Activated T-helper 1 cell treated with anti-CD3 and anti-CD28 coated beads, Interleukin-12 subunit alpha, Interleukin-12 subunit beta, Interleukin-2, Interleukin-4 antibody, amounts not matched to agents 30 ng/mL and 10 ng/mL and 1 ng/mL, durations not matched to agents 14 hours and 24 hours and 36 hours (primary cell): Measurements from ENCODE around the gene MEX3A. TPM values are rescaled to one million over a fixed set of nuclear protein-coding genes. Genes with fewer than 3 reads are reported as not detected.
"Not testable (repeated sequence)": the region's sequence is repeated elsewhere in the genome, so short reads cannot be mapped to it uniquely, and the experiment has no call there.

Experiments used
- DNase-seq: peaks from one replicate; pipeline ENCODE4 v3.0.0; 2021; ENCODE audit warnings: low spot score
- H3K27ac Mint-ChIP-seq: one replicate; pipeline ENCODE4 v1.8.0; 2021; ENCODE audit warnings: mild to moderate bottlenecking, mixed read lengths
- H3K27me3 Mint-ChIP-seq: one replicate; pipeline ENCODE4 v1.8.0; 2022; ENCODE audit warnings: mild to moderate bottlenecking, moderate library complexity, mixed read lengths; ENCODE audit not compliant: insufficient read depth
- H3K36me3 Mint-ChIP-seq: one replicate; pipeline ENCODE4 v1.8.0; 2021; ENCODE audit warnings: low read depth, mixed read lengths
- H3K4me1 Mint-ChIP-seq: one replicate; pipeline ENCODE4 v1.8.0; 2021; ENCODE audit warnings: low read depth, mixed read lengths
- H3K4me3 Mint-ChIP-seq: one replicate; pipeline ENCODE4 v1.8.0; 2021; ENCODE audit warnings: mild to moderate bottlenecking, moderate library complexity, mixed read lengths
- H3K9me3 Mint-ChIP-seq: one replicate; pipeline ENCODE4 v1.8.0; 2021; ENCODE audit warnings: mixed read lengths
- intact Hi-C: fragments of 100-400 bp; cut with micrococcal nuclease; formaldehyde crosslinking; loops from one replicate; pipeline ENCODE4 v1.15.1; 2024
- total RNA-seq: library from RNA; stranded (reverse); gene quantifications from 2 replicates; pipeline ENCODE4 v1.2.3, GENCODE V29; 2022

Gene MEX3A
- total RNA-seq, 1 donor from 2014 or later: 0.41 TPM

- Mint-ChIP-seq H3K27ac (no peak overlapping the region), H3K4me3 (no peak overlapping the region), H3K4me1 (peaks cover 5% of the 10 kb centered on the region), H3K36me3 (no peaks in the 10 kb centered on the region), H3K27me3 (peaks cover 46% of the 10 kb centered on the region), H3K9me3 (no peaks in the 10 kb centered on the region)
- no peak for DNase-seq
- intact Hi-C loops: no loop called here
Observed at GRCh38 chr1:156076609-156077429, 5.4 kb downstream of the MEX3A start.

DNA sequence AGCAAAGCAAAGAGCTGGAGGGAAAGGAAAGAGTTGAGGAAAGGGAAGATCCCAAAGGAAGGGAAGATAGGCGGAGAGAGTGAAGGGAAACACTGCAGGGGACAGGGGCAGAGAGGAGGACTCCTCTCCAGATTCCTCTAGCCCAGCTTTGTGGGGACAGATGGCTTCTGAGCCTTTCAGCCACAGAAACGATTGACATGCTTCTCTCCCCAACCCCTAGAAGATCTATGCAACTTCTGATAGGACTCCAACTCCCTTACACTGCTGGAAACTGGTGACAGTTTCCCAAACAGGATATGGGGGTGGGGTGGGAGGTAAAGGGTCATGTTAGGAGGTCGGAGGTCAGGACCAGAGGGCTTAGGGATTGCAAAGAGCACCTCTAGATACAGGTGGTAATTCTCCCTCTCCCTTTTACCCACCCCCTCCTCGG lies 6.5 kb downstream of the MEX3A start:
- Mint-ChIP-seq H3K27ac (no peak overlapping the region), H3K4me3 (no peak overlapping the region), H3K27me3 (peaks cover 43% of the 10 kb centered on the region), H3K4me1 (peaks cover 5% of the 10 kb centered on the region), H3K9me3 (no peaks in the 10 kb centered on the region), H3K36me3 (no peaks in the 10 kb centered on the region)
- DNase-seq: no peak
- intact Hi-C loops: no loop called here

DNA sequence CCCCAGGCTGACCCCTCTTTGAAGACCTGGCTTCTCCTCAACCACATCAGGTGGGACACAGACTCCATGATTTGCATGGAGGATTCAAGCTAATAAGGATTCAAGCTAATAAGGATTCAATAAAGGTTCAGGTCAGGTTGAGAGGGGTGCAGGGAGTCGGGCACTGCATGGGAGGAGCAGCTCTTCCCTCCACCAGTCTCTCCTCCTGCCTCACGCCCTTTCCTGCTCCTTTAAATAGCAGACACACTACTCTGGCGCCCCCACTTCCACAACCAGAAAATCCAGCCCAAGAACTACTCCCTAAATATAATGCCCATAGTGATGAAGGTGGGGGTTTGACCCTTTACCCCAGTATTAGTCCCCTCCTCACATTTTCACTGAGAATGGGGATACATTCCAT lies 7.1 kb downstream of the MEX3A start:
- intact Hi-C loops: no loop called here
- DNase-seq: no peak
- Mint-ChIP-seq H3K27me3 (peaks cover 37% of the 10 kb centered on the region), H3K9me3 (no peaks in the 10 kb centered on the region), H3K4me3 (no peak overlapping the region), H3K36me3 (no peaks in the 10 kb centered on the region), H3K4me1 (peaks cover 5% of the 10 kb centered on the region), H3K27ac (no peak overlapping the region)

DNA sequence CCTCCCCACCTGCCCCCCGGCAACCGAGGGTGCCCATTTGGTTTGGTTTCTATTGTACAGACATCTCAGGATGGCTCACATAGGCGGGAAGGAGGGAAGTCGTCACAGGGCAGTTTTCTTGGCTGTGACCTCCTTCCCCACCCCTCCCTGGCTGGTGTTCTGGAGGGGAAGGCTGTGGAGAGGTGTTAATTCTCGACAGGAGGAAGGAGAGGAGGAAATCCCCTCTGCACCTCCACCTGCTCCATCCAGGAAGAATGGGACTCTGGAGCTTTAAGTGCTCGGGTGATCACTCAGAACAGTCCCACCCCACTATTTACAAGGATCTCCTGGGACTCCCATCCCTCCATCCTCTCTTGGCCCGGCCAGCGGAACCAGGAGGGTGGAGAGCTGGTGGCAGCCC lies 7.6 kb downstream of the MEX3A start:
- no peak overlapping the region for H3K27ac Mint-ChIP-seq
- DNase-seq: no peak
- no peak overlapping the region for H3K4me3 Mint-ChIP-seq
- intact Hi-C loops: no loop called here
- H3K9me3 Mint-ChIP-seq: no peaks in the 10 kb centered on the region
- peaks cover 32% of the 10 kb centered on the region for H3K27me3 Mint-ChIP-seq
- H3K36me3 Mint-ChIP-seq: no peaks in the 10 kb centered on the region
- H3K4me1 Mint-ChIP-seq: peaks cover 5% of the 10 kb centered on the region

- intact Hi-C loops: no loop called here
- peaks cover 5% of the 10 kb centered on the region for H3K4me1 Mint-ChIP-seq
- peaks cover 26% of the 10 kb centered on the region for H3K27me3 Mint-ChIP-seq
- no peak overlapping the region for H3K27ac Mint-ChIP-seq
- no peaks in the 10 kb centered on the region for H3K36me3 Mint-ChIP-seq
- DNase-seq: no peak
- no peaks in the 10 kb centered on the region for H3K9me3 Mint-ChIP-seq
- H3K4me3 Mint-ChIP-seq: no peak overlapping the region
Observed at GRCh38 chr1:156073740-156074139, 8.5 kb downstream of the MEX3A start.

- no peak overlapping the region for H3K27ac Mint-ChIP-seq
- H3K4me3 Mint-ChIP-seq: no peak overlapping the region
- no peaks in the 10 kb centered on the region for H3K36me3 Mint-ChIP-seq
- no peak for DNase-seq
- peaks cover 22% of the 10 kb centered on the region for H3K27me3 Mint-ChIP-seq
- H3K4me1 Mint-ChIP-seq: peaks cover 5% of the 10 kb centered on the region
- intact Hi-C loops: no loop called here
- no peaks in the 10 kb centered on the region for H3K9me3 Mint-ChIP-seq
Observed at GRCh38 chr1:156073110-156073687, 9.1 kb downstream of the MEX3A start.

- H3K9me3 Mint-ChIP-seq: no peaks in the 10 kb centered on the region
- no peak overlapping the region for H3K4me3 Mint-ChIP-seq
- intact Hi-C loops: no loop called here
- H3K36me3 Mint-ChIP-seq: no peaks in the 10 kb centered on the region
- no peak overlapping the region for H3K27ac Mint-ChIP-seq
- H3K27me3 Mint-ChIP-seq: peaks cover 20% of the 10 kb centered on the region
- peaks cover 5% of the 10 kb centered on the region for H3K4me1 Mint-ChIP-seq
- DNase-seq: no peak
Observed at GRCh38 chr1:156072251-156072650, 10.0 kb downstream of the MEX3A start.

DNA sequence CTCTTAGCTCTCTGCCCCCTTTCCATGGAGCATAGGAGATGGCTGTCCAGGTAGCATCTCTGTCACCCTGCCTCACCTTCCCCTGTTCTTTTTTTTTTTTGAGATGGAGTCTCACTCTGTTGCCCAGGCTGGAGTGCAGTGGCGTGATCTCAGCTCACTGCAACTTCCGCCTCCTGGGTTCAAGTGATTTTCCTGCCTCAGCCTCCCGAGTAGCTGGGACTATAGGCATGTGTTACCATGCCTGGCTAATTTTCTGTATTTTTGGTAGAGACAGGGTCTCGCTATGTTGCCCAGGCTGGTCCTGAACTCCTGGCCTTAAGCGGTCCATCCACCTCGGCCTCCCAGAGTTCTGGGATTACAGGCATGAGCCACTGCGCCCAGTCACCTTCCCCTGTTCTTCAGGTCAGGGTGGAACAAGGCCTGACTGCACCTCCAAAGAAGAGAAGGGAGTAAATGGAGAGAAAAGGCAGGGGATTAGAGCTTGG lies 10.9 kb downstream of the MEX3A start:
- peaks cover 21% of the 10 kb centered on the region for H3K27me3 Mint-ChIP-seq
- intact Hi-C loops, H3K27ac Mint-ChIP-seq, H3K4me3 Mint-ChIP-seq, H3K36me3 Mint-ChIP-seq, H3K9me3 Mint-ChIP-seq, DNase-seq, H3K4me1 Mint-ChIP-seq: not testable (repeated sequence)

- DNase-seq: no peak
- H3K27ac Mint-ChIP-seq: no peak overlapping the region
Observed at GRCh38 chr1:156070548-156070947, 11.7 kb downstream of the MEX3A start.

DNA sequence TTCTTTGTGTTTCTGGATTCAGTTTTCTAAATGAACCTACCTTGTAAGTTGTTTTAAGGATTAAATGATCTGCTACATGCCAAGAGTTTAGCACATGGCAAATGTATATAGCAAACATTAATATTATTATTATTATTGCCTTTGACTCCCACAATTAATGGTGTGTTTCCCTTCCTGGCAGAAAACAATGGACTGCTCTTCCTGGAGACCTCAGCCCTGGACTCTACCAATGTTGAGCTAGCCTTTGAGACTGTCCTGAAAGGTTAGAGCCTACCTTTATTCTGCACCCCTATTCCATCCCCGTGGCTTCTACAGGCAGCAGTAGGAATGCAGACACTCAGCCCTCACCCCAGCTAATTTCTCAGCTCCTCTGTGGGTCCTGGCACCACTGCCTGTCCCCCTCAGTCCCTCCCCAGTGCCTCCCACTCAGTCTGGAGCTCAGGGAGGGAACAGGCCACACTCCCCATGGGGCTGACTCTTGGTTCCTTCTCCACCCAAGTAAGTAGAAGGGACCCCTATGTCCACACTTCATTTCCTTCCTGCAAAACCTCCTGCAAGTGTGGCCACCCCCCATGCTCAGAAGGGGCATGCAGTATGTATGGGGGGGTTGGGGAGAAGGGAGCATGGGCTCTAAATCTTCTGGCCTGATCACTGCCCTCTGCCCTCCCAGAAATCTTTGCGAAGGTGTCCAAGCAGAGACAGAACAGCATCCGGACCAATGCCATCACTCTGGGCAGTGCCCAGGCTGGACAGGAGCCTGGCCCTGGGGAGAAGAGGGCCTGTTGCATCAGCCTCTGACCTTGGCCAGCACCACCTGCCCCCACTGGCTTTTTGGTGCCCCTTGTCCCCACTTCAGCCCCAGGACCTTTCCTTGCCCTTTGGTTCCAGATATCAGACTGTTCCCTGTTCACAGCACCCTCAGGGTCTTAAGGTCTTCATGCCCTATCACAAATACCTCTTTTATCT lies 12.5 kb downstream of the MEX3A start:
- Mint-ChIP-seq H3K4me1 (peaks cover 16% of the 10 kb centered on the region), H3K36me3 (no peaks in the 10 kb centered on the region), H3K9me3 (no peaks in the 10 kb centered on the region), H3K27me3 (peaks cover 17% of the 10 kb centered on the region), H3K27ac (no peak overlapping the region), H3K4me3 (no peak overlapping the region)
- no peak for DNase-seq
- intact Hi-C loops: no loop called here

More at GRCh38 chr1:156070548-156070947, 11.7 kb downstream of the MEX3A start:
- Mint-ChIP-seq H3K36me3 (no peaks in the 10 kb centered on the region), H3K27me3 (peaks cover 21% of the 10 kb centered on the region), H3K9me3 (no peaks in the 10 kb centered on the region), H3K4me1 (peaks cover 11% of the 10 kb centered on the region), H3K4me3 (no peak overlapping the region)
- intact Hi-C loops: no loop called here

GRCh38 chr1:156067262-156067661 lies 15.0 kb downstream of the MEX3A start:
- H3K9me3 Mint-ChIP-seq: no peaks in the 10 kb centered on the region
- intact Hi-C loops: no loop called here
- no peak overlapping the region for H3K4me3 Mint-ChIP-seq
- no peak for DNase-seq
- peaks cover 6% of the 10 kb centered on the region for H3K27me3 Mint-ChIP-seq
- no peaks in the 10 kb centered on the region for H3K36me3 Mint-ChIP-seq
- no peak overlapping the region for H3K27ac Mint-ChIP-seq
- H3K4me1 Mint-ChIP-seq: peaks cover 16% of the 10 kb centered on the region

- no peak for DNase-seq
- Mint-ChIP-seq H3K27me3 (peaks cover 4% of the 10 kb centered on the region), H3K36me3 (peaks cover 2% of the 10 kb centered on the region), H3K27ac (no peak overlapping the region), H3K9me3 (no peaks in the 10 kb centered on the region), H3K4me1 (peaks cover 16% of the 10 kb centered on the region), H3K4me3 (no peak overlapping the region)
- intact Hi-C loops: loop anchor here (1.0 to 2.0 kb wide), 8 partner anchors 12 to 321 kb away; partner anchors contain the start of genes KHDC4 and LAMTOR2
Observed at GRCh38 chr1:156065871-156066270, 16.4 kb downstream of the MEX3A start.
